Inflammatory macrophage treated with lipopolysaccharide for 4 hours (primary cell): ENCODE data around the gene KCNA4.
"Not testable (repeated sequence)": the region's sequence is repeated elsewhere in the genome, so short reads cannot be mapped to it uniquely, and the experiment has no call there.

Experiments
- DNase-seq: peaks from one replicate; pipeline ENCODE4 v3.0.0-alpha.2; 2020

The KCNA4 gene

GRCh38 chr11:29996016-29996415 is 20.8 kb downstream of the KCNA4 start:
- DNase-seq = no peak

DNA sequence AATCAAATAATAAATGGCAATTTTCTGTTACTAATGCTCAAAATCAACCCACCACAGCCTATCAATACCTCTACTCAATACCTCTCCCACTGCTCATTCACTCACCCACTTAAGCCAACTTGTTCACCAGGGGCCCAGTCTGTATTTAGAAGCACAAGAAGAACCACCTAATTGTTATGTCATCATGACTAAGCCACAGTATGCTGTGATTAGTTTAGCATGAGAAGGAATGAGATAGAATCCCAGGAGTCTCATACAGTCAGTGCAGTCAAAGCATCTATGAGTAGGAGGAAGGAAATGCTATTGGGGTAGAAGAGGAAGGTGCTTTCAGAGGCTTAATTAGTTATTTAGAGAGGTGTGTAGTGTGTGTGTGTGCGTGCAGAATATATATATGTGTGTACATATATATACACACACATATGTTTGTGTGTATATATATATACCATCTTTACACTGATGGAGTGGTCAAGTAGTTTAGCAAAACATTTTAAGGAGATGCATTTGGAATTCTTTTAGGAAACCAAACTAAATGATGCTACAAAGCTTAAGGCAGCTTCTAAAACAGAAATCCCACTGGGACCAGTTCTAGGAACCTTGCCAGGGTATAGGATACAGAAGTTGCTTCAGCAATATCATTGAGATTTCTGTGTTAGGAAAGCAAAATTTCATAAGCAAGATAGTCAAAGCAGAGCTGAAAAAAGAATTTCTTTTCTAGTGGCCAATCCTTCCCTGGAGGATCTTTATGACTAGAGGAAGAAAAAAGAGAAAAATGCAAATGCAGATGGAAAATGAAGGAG is 27.5 kb downstream of the KCNA4 start:
- DNase-seq = no peak

DNA sequence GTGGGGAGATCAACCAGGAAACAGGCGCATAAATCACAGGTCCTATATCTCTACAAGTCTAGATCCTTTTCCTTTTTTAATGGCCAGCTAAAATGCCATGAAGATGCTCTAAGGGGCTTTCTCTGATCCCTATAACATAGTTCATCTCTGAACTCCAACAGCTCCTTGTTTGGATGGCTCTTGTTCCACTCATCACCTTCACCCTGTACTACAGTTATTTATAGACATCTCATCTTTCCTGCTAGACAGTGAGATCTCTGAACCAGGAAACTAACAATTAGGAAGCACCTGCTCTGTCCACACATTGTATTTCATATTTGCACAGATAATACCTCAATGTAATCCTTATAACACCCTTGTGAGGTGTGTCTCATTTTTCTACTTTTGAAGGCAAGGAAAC is 31.6 kb downstream of the KCNA4 start:
- DNase-seq = no peak

DNA sequence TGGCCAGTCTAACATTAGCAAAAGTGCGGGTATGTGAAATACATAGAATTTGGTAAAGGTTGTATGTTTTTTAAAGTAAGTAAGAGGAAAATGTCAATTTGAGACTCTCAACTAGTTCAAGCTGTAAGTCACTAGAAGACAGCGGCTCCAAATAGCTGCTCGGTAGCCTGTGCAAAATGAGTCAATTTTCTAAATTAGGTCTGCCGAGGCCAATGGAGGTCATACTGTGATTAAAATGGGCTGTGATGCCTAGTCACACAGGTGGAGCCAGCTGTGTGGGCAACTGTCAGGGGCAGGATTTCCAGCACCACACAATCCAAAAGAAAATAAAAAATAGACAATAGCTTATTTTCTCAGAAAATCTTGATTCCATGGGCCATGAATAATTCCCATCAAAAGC is 32.3 kb downstream of the KCNA4 start:
- DNase-seq = no peak

GRCh38 chr11:29978549-29978948 is 38.3 kb downstream of the KCNA4 start:
- no peak for DNase-seq

DNA sequence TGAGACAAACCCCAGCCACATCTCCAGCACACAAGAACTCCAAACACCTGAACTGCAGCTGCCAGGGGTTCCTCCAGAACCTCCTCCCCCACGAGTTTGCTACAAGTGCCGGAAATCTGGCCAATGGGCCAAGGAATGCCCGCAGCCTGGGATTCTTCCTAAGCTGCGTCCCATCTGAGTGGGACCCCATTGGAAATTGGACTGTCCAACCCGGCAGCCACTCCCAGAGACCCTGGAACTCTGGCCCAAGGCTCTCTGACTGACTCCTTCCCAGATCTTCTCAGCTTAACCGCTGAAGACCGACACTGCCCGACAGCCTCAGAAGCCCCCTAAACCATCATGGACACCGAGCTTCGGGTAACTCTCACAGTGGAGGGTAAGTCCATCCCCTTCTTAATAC is 41.2 kb downstream of the KCNA4 start:
- not testable (repeated sequence) for DNase-seq

DNA sequence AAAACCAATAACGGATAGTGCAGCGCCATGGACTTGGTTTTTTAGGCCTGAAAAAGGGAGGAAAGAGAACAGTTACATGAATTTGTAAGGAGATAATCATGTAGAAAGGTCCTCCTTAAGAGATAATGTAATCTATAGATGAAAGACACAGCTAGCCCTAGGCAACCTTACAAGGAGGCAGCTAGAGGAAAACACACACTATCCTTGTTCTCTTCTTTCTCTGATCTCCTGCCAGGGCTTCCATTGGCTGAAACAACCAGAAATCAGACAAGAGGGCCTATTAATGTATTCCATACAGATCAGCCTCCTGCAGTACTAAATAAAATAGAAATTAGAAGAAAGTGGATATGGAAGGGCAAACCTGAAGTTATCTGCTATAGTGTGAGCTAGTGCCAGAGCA is 53.0 kb downstream of the KCNA4 start:
- no peak for DNase-seq

GRCh38 chr11:29963036-29963435 is 53.8 kb downstream of the KCNA4 start:
- no peak for DNase-seq

- no peak for DNase-seq
Observed at GRCh38 chr11:29962243-29962642, 54.6 kb downstream of the KCNA4 start.
